ENCODE measurements around the gene GSTM4. TPM values are rescaled to one million over a fixed set of nuclear protein-coding genes. Genes with fewer than 3 reads are reported as not detected.
"Not testable (repeated sequence)": the region's sequence is repeated elsewhere in the genome, so short reads cannot be mapped to it uniquely, and the experiment has no call there.

Gene GSTM4
- total and polyA plus RNA-seq, 2 of the 4 experiments (the other 2 are of a cell fraction): 10.4 to 37.8 TPM

- H2AFZ ChIP-seq (replicated peaks; ENCODE audit: low read length, poor library complexity); DNase-seq; H3K27me3 ChIP-seq (ENCODE audit: control insufficient read depth, insufficient read depth, low read length); H3K14ac ChIP-seq (replicated peaks; ENCODE audit: low read depth, low read length); H4K91ac ChIP-seq (ENCODE audit: insufficient read depth, low read depth, low read length); H4K8ac ChIP-seq (ENCODE audit: low read depth in 2 of 2, low read length in 2 of 2); H3K9ac ChIP-seq (ENCODE audit: low read depth, low read length); H3K4me1 ChIP-seq (ENCODE audit: control insufficient read depth, insufficient read depth, low read length); H2BK120ac ChIP-seq (ENCODE audit: low read depth, low read length); H2AK5ac ChIP-seq (ENCODE audit: low read depth, low read length); H3K9me3 ChIP-seq (ENCODE audit: control insufficient read depth, insufficient read depth, low read length); ATAC-seq (ENCODE audit: low read depth); H2BK5ac ChIP-seq (ENCODE audit: low read depth, low read length, poor library complexity, severe bottlenecking); CTCF ChIA-PET; H3K56ac ChIP-seq (ENCODE audit: extremely low read depth, insufficient read depth, low read length); H3K18ac ChIP-seq (ENCODE audit: low read depth, low read length); H3K27ac ChIP-seq (ENCODE audit: insufficient read depth, low read length); H3K9me1 ChIP-seq (ENCODE audit: insufficient read depth, low read length); BruUV-seq (replicated peaks); intact Hi-C loops (cut with micrococcal nuclease); dilution Hi-C loops (cut with HindIII; ENCODE audit: low sequenced_read_pairs, unreplicated experiment); H2BK15ac ChIP-seq (ENCODE audit: low read depth, low read length); H3K4me2 ChIP-seq (ENCODE audit: low read depth, low read length); in situ Hi-C loops (cut with MboI; ENCODE audit: low sequenced_read_pairs); H3K4me3 ChIP-seq (ENCODE audit: insufficient read depth, low read depth, low read length); H3K4ac ChIP-seq (ENCODE audit: low read depth, low read length); H2BK20ac ChIP-seq (ENCODE audit: low read depth, low read length); POLR2A ChIA-PET (ENCODE audit: unreplicated experiment); H3K23ac ChIP-seq (ENCODE audit: low read depth, low read length); H4K20me1 ChIP-seq (ENCODE audit: insufficient read depth, low read length); H3K79me1 ChIP-seq (ENCODE audit: low read depth in 1 of 2, low read length in 2 of 2); H4K5ac ChIP-seq (ENCODE audit: low read depth, low read length): not testable (repeated sequence)
- peaks cover 16% of the 10 kb centered on the region; the same call in 1 of the 2 replicates for H3K36me3 ChIP-seq (ENCODE audit: control insufficient read depth, insufficient read depth, low read length)
- WGBS, 2 experiments (ENCODE audit: extremely low coverage in 2 of 2, insufficient read length in 1 of 2): no CpG with 5 or more reads among the region's 4 CpGs
- H2AK9ac ChIP-seq (replicated peaks; ENCODE audit: low read depth, low read length, poor library complexity): peak overlapping the region; percentile 42
These were observed 4.8 kb downstream of the GSTM4 start for GRCh38 chr1:109660691-109661026.
